ENCODE results near the gene ABCD2. TPM values are rescaled to one million over a fixed set of nuclear protein-coding genes. Genes with fewer than 3 reads are reported as not detected.

Gene ABCD2
- total and polyA plus RNA-seq, 9 of the 15 experiments (the other 6 are each of a cell fraction or from before 2014, with no cell fraction given) = 0.01 to 0.08 (median 0.04) TPM; not detected in 3

GRCh38 chr12:39606712-39607423 lies 12.7 kb downstream of the ABCD2 start:
- FAIRE-seq = no peak
- Histone ChIP-seq H3K36me3 (ENCODE audit: control insufficient read depth, insufficient read depth, low read length) (no peaks in the 10 kb centered on the region), H4K20me1 (replicated peaks; ENCODE audit: control insufficient read depth, insufficient read depth, low read length) (no peaks in the 10 kb centered on the region), H3K4me3 (no peak overlapping the region), H3K9ac (ENCODE audit: insufficient read depth in 1 of 2, low read depth in 2 of 2, low read length in 2 of 2) (no peak overlapping the region), H3K27me3 (ENCODE audit: control insufficient read depth in 2 of 2, insufficient read depth in 2 of 2, low read length in 2 of 2) (no peaks in the 10 kb centered on the region), H3K4me2 (ENCODE audit: insufficient read depth, low read length) (no peak overlapping the region), H3K9me1 (ENCODE audit: control insufficient read depth, insufficient read depth, low read length) (no peaks in the 10 kb centered on the region), H3K79me2 (ENCODE audit: control insufficient read depth, insufficient read depth, low read length) (no peaks in the 10 kb centered on the region), H3K9me3 (replicated peaks; ENCODE audit: control insufficient read depth, insufficient read depth, low read depth, low read length) (no peaks in the 10 kb centered on the region), H3K4me1 (replicated peaks in 1 of 2; ENCODE audit: control insufficient read depth in 2 of 2, insufficient read depth in 2 of 2, low read length in 2 of 2) (no peaks in the 10 kb centered on the region), H2AFZ (ENCODE audit: low read depth, low read length) (no peak overlapping the region), H3K27ac (ENCODE audit: extremely low read depth, low read depth, low read length) (no peak overlapping the region)
- in situ Hi-C loops (cut with MboI) = no loop called here
- ATAC-seq = no peak
- no TSS peak for BruUV-seq (replicated peaks)
- CTCF ChIA-PET (ENCODE audit: low intra/inter-chr PET ratio) = no interaction called here
- no peak for DNase-seq (ENCODE audit: extremely low read depth in 1 of 4, low spot score in 3 of 4)
- intact Hi-C loops (cut with micrococcal nuclease) = no loop called here
- POLR2A ChIA-PET = no interaction called here
- no peak for TF ChIP-seq ZNF785 (CRISPR knock-in tag; IDR thresholded peaks at IDR 0.05)
- TF ChIP-seq ADNP (tag; IDR thresholded peaks at IDR 0.05) = 0 out of 2 replicates have a peak, but pooled peaks have one; percentile 21
- no peak for TF ChIP-seq SMARCE1 (IDR thresholded peaks at IDR 0.05)
- TF ChIP-seq ESRRA (IDR thresholded peaks at IDR 0.05; ENCODE audit: borderline replicate concordance, low read depth) = peak; percentile 95
- TF ChIP-seq NR1H2 (CRISPR knock-in tag; IDR thresholded peaks at IDR 0.05) = no peak
- peak; percentile 72 for TF ChIP-seq RBM25 (IDR thresholded peaks at IDR 0.05; ENCODE audit: low read depth, low read length, severe bottlenecking)
- WGBS (ENCODE audit: insufficient coverage, low coverage, missing lambda C conversion rate) = 27% methylated on average over 4 of the region's 4 CpGs

GRCh38 chr12:39605996-39606395 lies 13.6 kb downstream of the ABCD2 start:
- ChIA-PET POLR2A (no interaction called here), CTCF (ENCODE audit: low intra/inter-chr PET ratio) (no interaction called here)
- intact Hi-C loops (cut with micrococcal nuclease) (no loop called here), in situ Hi-C loops (cut with MboI) (no loop called here)
- Histone ChIP-seq H3K4me1 (replicated peaks in 1 of 2; ENCODE audit: control insufficient read depth in 2 of 2, insufficient read depth in 2 of 2, low read length in 2 of 2) (no peaks in the 10 kb centered on the region), H3K4me3 (no peak overlapping the region), H3K9me1 (ENCODE audit: control insufficient read depth, insufficient read depth, low read length) (no peaks in the 10 kb centered on the region), H3K36me3 (ENCODE audit: control insufficient read depth, insufficient read depth, low read length) (no peaks in the 10 kb centered on the region), H3K27ac (ENCODE audit: extremely low read depth, low read depth, low read length) (no peak overlapping the region), H3K27me3 (ENCODE audit: control insufficient read depth in 2 of 2, insufficient read depth in 2 of 2, low read length in 2 of 2) (no peaks in the 10 kb centered on the region), H2AFZ (ENCODE audit: low read depth, low read length) (no peak overlapping the region), H3K9me3 (replicated peaks; ENCODE audit: control insufficient read depth, insufficient read depth, low read depth, low read length) (no peaks in the 10 kb centered on the region), H3K79me2 (ENCODE audit: control insufficient read depth, insufficient read depth, low read length) (no peaks in the 10 kb centered on the region), H3K4me2 (ENCODE audit: insufficient read depth, low read length) (no peak overlapping the region), H4K20me1 (replicated peaks; ENCODE audit: control insufficient read depth, insufficient read depth, low read length) (no peaks in the 10 kb centered on the region), H3K9ac (ENCODE audit: insufficient read depth in 1 of 2, low read depth in 2 of 2, low read length in 2 of 2) (no peak overlapping the region)
- DNase-seq (ENCODE audit: extremely low read depth in 1 of 4, low spot score in 3 of 4) = no peak
- no peak for ATAC-seq
- FAIRE-seq = no peak
- no TSS peak for BruUV-seq (replicated peaks)
- WGBS (ENCODE audit: insufficient coverage, low coverage, missing lambda C conversion rate) = 15% methylated on average over 3 of the region's 3 CpGs
- TF ChIP-seq DEAF1 (CRISPR knock-in tag; IDR thresholded peaks at IDR 0.05) (no peak), WHSC1 (IDR thresholded peaks at IDR 0.05; ENCODE audit: low read length) (no peak), OTX1 (CRISPR knock-in tag; IDR thresholded peaks at IDR 0.05) (no peak), ADNP (tag; IDR thresholded peaks at IDR 0.05) (no peak), RCOR1 (IDR thresholded peaks at IDR 0.05; ENCODE audit: borderline replicate concordance in 1 of 2, low read depth in 2 of 2, low read length in 2 of 2) (no peak), ARID1B (IDR thresholded peaks at IDR 0.05) (no peak), POLR2A (conservative IDR thresholded peaks at IDR 0.05) (no peak), SMARCB1 (IDR thresholded peaks at IDR 0.05; ENCODE audit: insufficient read length, low read depth) (no peak), ZNF589 (CRISPR knock-in tag; IDR thresholded peaks at IDR 0.05; ENCODE audit: low read depth) (no peak), BACH1 (tag; IDR thresholded peaks at IDR 0.05) (no peak)
